HS-27A (cell line): ENCODE results near the gene TGFBR3.

Experiments used
- DNase-seq: peaks from one replicate; pipeline ENCODE4 v3.0.0-alpha.2; 2012; ENCODE audit warnings: low read depth, missing footprints

Gene TGFBR3

GRCh38 chr1:91799159-91799558 is 86.8 kb downstream of the TGFBR3 start:
- DNase-seq = no peak

DNA sequence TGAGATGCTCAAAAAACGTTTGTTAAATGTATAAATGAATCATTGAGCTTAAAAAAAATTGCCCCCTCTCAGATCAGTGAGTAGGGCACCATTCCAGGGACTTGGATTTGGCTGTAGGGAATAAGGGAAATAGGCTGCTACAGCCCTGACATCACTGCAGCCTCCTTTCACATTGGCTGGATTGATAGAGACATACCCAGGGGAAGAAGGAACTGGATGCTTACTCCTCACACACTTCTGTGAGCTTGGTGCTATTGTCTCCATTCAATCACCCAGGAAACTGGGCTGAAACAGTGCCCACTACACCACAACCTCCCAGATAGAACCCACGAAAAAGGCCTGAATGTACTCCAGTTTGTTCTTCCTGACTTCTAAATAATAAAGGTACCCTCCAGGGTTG is 87.2 kb downstream of the TGFBR3 start:
- no peak for DNase-seq

GRCh38 chr1:91798241-91798648 is 87.7 kb downstream of the TGFBR3 start:
- DNase-seq = no peak

- no peak for DNase-seq
These were observed 88.8 kb downstream of the TGFBR3 start for GRCh38 chr1:91797164-91797563.

GRCh38 chr1:91796390-91796654 is 89.6 kb downstream of the TGFBR3 start:
- no peak for DNase-seq

DNA sequence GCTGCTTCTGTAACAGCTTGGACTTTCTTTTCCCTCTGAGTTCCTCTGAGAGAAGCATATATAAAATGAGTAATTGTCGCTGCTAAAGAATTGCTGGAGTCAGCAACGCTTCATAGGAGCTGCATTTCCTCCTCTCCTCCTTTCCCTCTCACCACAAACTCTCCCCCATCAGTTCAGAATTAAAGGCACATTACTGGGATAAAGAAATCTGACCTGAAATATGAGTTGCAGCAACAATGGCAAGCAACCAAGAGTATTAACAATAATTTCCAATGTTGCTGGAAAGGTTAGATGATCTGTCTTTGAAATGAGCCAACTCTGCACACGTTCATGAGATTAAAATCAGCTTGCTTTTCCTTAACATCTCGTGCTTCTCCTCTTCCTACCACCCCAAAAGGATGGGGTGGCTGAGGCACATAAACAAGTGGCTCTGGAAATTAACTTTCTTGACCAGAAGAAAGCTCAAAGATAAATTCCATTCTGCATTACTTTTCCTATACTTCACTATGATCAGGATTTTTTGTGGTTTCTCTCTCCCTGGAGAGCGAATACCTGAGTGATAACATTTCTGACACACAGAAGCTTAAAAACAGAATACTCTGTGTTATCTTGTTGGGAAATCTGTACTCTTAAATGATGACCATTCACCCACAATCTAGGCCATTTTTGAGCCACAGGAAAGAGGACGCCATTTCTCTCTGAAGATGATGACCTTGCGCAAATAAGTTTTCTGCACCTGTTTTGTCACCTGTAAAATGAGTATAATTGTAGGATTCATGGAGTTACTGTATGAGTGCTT is 90.2 kb downstream of the TGFBR3 start:
- peak; percentile 57 for DNase-seq

GRCh38 chr1:91793877-91794276 is 92.1 kb downstream of the TGFBR3 start:
- DNase-seq = no peak

DNA sequence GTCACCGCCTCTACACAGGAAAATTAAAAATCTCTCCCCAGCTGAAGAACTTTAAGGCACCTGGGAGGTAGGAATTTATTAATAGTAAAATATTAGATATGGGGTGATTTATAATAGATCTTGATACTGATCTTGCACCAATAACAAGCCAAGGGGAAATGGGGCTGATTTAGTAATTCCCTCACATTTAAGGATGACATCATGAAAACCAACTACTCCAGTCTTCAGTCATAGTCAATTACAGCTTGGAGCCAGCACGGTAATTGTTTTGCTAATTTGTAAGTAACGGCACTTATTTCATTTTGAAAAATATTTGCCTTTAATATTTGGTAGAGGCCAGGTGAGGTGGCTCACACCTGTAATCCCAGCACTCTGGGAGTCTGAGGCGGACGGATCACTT is 92.8 kb downstream of the TGFBR3 start:
- no peak for DNase-seq

DNA sequence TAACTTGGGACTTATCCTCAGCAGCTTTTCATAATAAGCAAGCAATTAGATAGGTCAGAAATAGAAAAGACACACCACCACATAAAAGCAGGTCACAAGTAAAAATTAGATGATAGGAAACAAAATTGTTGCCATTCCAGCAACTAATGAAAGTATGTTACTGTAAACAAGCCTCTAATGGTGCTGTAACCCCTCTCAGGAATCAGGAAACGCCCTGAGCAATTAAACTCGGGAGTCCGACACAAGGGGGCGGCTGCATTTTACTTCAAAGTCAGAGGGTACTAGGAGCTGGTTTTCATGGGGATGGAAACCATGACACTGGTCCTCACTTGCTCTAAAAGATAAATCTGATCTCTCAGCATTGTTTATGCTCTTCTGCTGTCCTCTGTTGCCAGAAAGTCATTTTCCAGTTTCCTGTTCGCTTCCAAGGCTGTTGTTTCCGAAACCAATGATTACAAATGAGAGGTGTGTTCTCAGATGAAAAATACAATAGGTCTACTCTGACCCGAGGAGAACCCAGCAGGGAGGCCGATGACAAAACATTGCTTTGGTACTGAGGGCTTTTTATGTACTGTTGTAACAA is 93.4 kb downstream of the TGFBR3 start:
- no peak for DNase-seq

GRCh38 chr1:91791691-91792488 is 94.1 kb downstream of the TGFBR3 start:
- DNase-seq = no peak

DNA sequence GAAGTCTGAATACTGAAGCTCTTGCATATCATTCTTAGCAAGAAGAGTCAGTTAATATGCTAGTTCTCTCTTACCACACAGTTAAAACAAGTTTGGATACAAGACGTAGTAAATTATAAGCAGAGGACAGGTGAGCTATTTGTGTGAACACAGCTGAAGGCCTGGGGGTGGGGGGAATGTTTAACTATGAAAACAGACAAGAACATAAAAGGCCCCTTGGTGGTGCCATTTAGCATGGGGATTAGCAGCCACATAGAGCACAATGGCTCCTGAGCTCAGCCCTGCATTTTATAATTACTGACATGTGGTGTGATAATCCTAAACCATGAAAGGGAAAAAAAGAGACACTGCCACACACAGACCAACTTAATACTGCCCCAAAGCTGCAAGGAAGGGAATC is 94.8 kb downstream of the TGFBR3 start:
- DNase-seq = no peak

- DNase-seq = no peak
These were observed 95.6 kb downstream of the TGFBR3 start for GRCh38 chr1:91790392-91790791.

- DNase-seq = no peak
These were observed 96.5 kb downstream of the TGFBR3 start for GRCh38 chr1:91789273-91789997.

GRCh38 chr1:91787919-91788318 is 98.0 kb downstream of the TGFBR3 start:
- DNase-seq = no peak

DNA sequence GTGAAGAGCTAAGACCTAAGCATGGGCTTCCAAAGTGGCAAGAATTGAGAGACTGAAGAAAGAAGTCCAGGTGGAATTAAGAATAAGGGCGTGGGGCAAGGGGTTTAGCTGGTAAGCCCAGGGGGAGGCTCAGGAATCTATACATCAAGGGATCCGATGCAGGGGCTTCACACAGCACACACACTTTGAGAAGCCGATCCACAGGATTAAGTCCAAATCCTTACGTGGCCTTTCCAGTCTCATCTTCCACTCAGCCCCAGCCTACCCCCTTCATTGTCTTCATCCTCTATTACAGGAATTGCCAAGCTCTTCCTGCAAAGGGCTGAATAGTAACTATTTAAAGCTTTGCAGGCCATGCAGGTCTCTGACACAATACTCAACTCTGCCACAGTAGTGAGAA is 101.3 kb downstream of the TGFBR3 start:
- DNase-seq = no peak

DNA sequence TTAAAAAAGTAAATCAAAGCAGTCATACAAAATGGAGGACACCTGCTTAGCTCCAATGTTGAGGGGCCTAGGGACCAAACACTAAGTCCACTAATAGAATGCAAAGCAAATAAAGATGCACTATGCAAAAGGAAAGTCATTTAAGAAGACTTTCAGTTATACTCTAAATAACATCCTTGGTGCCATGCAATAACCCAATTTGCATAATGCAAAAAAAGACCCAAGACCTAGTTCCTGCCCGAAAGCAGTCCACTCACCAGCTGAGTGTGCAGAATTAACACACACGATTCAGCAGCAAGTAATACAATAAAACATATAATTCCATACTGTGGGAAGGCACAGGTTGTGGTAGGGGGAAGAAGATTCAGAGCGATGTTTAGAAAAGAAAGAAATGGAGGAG is 101.8 kb downstream of the TGFBR3 start:
- DNase-seq = no peak

DNA sequence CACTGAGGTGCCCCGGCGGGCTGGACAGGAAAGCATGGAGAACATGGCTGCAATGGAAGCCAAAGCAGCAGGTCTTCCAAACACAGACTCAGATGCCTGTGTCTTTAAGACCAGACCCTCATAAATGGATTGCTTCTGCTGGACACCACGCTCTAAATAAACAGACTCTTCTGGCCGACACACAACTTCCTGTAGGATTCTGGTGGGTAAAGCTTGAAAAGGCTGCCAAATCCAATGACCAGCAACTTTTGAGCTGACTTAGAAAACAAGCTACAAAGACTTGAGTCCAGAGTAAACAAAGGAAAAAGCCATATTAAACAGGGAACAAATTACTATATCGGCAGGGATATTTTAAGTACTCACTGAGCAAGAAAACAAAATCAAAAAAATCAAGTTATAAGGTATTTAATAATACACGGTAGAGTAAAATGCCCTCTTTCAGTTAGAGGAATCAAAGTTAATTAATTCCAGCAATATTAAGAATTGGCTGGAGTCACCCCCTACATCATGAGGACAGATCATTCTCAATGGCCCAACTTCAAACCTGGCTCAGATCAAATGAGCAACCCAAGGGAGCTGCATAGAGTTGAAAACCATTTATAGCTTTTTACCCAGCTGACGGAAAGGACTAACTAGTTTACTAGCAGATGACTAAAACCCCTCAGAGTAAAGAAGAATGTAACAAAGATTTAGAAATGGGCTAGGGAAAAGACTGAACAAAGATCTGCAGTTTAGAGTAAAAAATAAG is 102.4 kb downstream of the TGFBR3 start:
- DNase-seq = no peak

DNA sequence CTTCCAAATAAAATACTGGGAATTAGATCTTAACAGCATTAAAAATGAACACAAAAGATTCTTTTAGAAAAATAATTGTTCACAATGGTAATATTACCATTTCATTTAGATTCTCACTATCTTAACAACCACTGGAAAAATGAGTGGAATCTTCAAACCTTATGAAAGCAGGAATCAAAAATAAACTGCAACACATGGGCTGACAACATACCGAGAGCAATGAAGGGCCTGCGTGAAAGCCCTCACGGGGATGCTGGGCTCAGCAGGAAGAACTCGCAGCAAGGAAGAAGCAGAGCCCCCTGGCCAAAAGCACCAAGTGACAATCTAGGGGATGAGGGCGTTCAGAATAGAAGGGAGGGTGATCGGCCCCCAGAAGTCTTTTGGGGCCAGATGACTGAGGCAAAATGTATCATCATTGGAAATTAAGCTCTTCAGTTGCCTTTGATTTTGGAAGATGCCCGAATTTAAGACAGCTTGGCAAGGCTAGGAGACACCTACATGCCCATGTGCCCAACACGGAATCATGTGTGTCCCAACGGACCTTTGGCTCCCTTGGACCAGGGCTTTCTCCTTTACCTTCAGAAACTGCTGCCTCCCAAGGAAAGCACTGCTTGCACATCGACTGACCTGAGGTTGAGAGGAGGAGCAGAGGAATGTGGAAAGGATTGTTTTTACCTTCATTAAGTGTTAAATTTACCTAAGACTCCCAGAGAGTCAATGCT is 103.9 kb downstream of the TGFBR3 start:
- no peak for DNase-seq

- DNase-seq = peak; percentile 38
These were observed 104.6 kb downstream of the TGFBR3 start for GRCh38 chr1:91781371-91781825.

DNA sequence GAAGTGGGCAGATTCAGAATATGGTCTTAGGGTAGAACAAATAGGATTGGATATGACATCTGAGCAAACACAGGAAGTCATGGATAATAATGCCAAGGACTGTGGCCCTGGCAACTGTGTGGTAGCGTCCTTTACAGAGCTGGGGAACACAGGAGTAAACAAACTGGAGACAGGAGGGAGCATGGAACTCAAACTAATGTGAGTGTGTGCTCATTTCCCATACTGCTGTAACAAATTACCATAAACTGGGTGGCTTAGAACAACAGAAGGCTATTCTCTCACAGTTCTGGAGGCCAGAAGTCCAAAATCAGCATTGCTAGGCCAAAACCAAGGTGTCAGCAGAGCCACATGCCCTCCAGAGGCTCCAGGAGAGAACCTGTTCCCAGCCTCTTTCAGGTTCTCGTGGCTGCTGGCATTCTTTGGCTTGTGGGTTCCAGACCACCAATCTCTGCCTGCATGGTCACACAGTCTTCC is 106.4 kb downstream of the TGFBR3 start:
- no peak for DNase-seq

DNA sequence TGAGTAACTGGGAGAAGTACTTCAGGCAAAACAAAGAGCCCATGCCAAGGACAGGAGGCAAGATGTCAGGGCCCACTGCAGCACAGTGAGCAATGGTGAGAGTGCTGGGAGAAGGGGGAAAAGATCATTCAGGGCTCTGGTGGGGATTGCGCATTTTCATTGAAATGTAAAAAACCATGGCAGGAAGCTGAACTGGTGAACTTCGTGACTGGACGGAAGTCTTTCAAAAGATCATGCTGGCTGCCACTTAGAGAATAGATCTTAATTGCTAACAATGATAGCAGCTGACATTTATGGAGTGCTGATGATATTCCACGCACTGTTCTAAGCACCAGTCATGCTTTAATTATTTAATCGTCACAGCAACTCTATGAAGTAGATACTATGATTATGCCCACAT is 107.0 kb downstream of the TGFBR3 start:
- DNase-seq = no peak
